ENCODE data around the gene MZT2A. TPM values are rescaled to one million over a fixed set of nuclear protein-coding genes. Genes with fewer than 3 reads are reported as not detected.
"Not testable (repeated sequence)": the region's sequence is repeated elsewhere in the genome, so short reads cannot be mapped to it uniquely, and the experiment has no call there.

MZT2A gene
- total and polyA plus RNA-seq, 2 experiments from 2014 or later, result 118 to 211 TPM

GRCh38 chr2:131511291-131511968 is 19.2 kb upstream of the MZT2A start:
- peak; percentile 66 for DNase-seq (ENCODE audit: low spot score)
- H3K79me2 ChIP-seq; H3K27ac ChIP-seq; H3K9me3 ChIP-seq (ENCODE audit: low read depth); H3K4me1 ChIP-seq (ENCODE audit: insufficient read depth); H2AFZ ChIP-seq; H3K27me3 ChIP-seq; H3K9me2 ChIP-seq (replicated peaks; ENCODE audit: insufficient read depth); H3K36me3 ChIP-seq (replicated peaks; ENCODE audit: insufficient read depth, low read depth); H4K20me1 ChIP-seq (ENCODE audit: insufficient read depth, poor library complexity, severe bottlenecking); H3K4me3 ChIP-seq; H3K4me2 ChIP-seq: not testable (repeated sequence)
- WGBS (ENCODE audit: low lambda C conversion rate, missing lambda C conversion rate), result 76% methylated on average over 15 of the region's 22 CpGs
- TF ChIP-seq CTCF (IDR thresholded peaks at IDR 0.05; ENCODE audit: poor library complexity), result peak; percentile 3

- Histone ChIP-seq H3K9me2 (replicated peaks; ENCODE audit: insufficient read depth) (no peaks in the 10 kb centered on the region), H3K4me2 (no peak overlapping the region), H3K79me2 (no peaks in the 10 kb centered on the region), H3K27me3 (no peaks in the 10 kb centered on the region), H3K9me3 (ENCODE audit: low read depth) (no peaks in the 10 kb centered on the region), H3K4me1 (ENCODE audit: insufficient read depth) (no peaks in the 10 kb centered on the region), H2AFZ (no peak overlapping the region), H3K27ac (no peak overlapping the region), H3K36me3 (replicated peaks; ENCODE audit: insufficient read depth, low read depth) (no peaks in the 10 kb centered on the region), H3K4me3 (no peak overlapping the region), H4K20me1 (ENCODE audit: insufficient read depth, poor library complexity, severe bottlenecking) (no peaks in the 10 kb centered on the region)
- WGBS (ENCODE audit: low lambda C conversion rate, missing lambda C conversion rate), result 88% methylated on average over 9 of the region's 9 CpGs
- TF ChIP-seq EZH2phosphoT487 (IDR thresholded peaks at IDR 0.05; ENCODE audit: low read depth, severe bottlenecking, unreplicated experiment), result no peak
- DNase-seq (ENCODE audit: low spot score), result no peak
Observed at GRCh38 chr2:131509615-131510014, 17.4 kb upstream of the MZT2A start.

GRCh38 chr2:131504082-131504750 is 12.0 kb upstream of the MZT2A start:
- H3K9me3 ChIP-seq (ENCODE audit: low read depth); H3K36me3 ChIP-seq (replicated peaks; ENCODE audit: insufficient read depth, low read depth); H3K4me2 ChIP-seq; H3K27me3 ChIP-seq; H3K79me2 ChIP-seq; H2AFZ ChIP-seq; H3K4me1 ChIP-seq (ENCODE audit: insufficient read depth); H3K4me3 ChIP-seq; H3K9me2 ChIP-seq (replicated peaks; ENCODE audit: insufficient read depth); DNase-seq (ENCODE audit: low spot score); H4K20me1 ChIP-seq (ENCODE audit: insufficient read depth, poor library complexity, severe bottlenecking); H3K27ac ChIP-seq: not testable (repeated sequence)
- WGBS (ENCODE audit: low lambda C conversion rate, missing lambda C conversion rate), result 97% methylated on average over 7 of the region's 7 CpGs

GRCh38 chr2:131503587-131503986 is 11.4 kb upstream of the MZT2A start:
- H4K20me1 ChIP-seq (ENCODE audit: insufficient read depth, poor library complexity, severe bottlenecking); H3K4me1 ChIP-seq (ENCODE audit: insufficient read depth); H3K4me3 ChIP-seq; H3K79me2 ChIP-seq; DNase-seq (ENCODE audit: low spot score); H3K4me2 ChIP-seq; H3K36me3 ChIP-seq (replicated peaks; ENCODE audit: insufficient read depth, low read depth); H3K27ac ChIP-seq; H3K9me3 ChIP-seq (ENCODE audit: low read depth); H2AFZ ChIP-seq; H3K9me2 ChIP-seq (replicated peaks; ENCODE audit: insufficient read depth); H3K27me3 ChIP-seq: not testable (repeated sequence)
- 99% methylated on average over 4 of the region's 4 CpGs for WGBS (ENCODE audit: low lambda C conversion rate, missing lambda C conversion rate)

GRCh38 chr2:131498321-131498973 is 6.2 kb upstream of the MZT2A start:
- not testable (repeated sequence) for H3K36me3 ChIP-seq (replicated peaks; ENCODE audit: insufficient read depth, low read depth); H3K9me2 ChIP-seq (replicated peaks; ENCODE audit: insufficient read depth); H3K4me1 ChIP-seq (ENCODE audit: insufficient read depth); H2AFZ ChIP-seq; H3K4me3 ChIP-seq; DNase-seq (ENCODE audit: low spot score); H3K27ac ChIP-seq; H4K20me1 ChIP-seq (ENCODE audit: insufficient read depth, poor library complexity, severe bottlenecking); H3K27me3 ChIP-seq; H3K9me3 ChIP-seq (ENCODE audit: low read depth); H3K4me2 ChIP-seq
- H3K79me2 ChIP-seq, result peaks cover 39% of the 10 kb centered on the region
- 75% methylated on average over 8 of the region's 8 CpGs for whole genome bisulfite sequencing (ENCODE audit: low lambda C conversion rate, missing lambda C conversion rate)

- H3K36me3 ChIP-seq (replicated peaks; ENCODE audit: insufficient read depth, low read depth); H3K27me3 ChIP-seq; H2AFZ ChIP-seq; H4K20me1 ChIP-seq (ENCODE audit: insufficient read depth, poor library complexity, severe bottlenecking); H3K9me2 ChIP-seq (replicated peaks; ENCODE audit: insufficient read depth); H3K9me3 ChIP-seq (ENCODE audit: low read depth); H3K4me1 ChIP-seq (ENCODE audit: insufficient read depth); H3K27ac ChIP-seq; H3K4me2 ChIP-seq; H3K4me3 ChIP-seq; DNase-seq (ENCODE audit: low spot score): not testable (repeated sequence)
- 100% methylated on average over 1 of the region's 1 CpG for WGBS (ENCODE audit: low lambda C conversion rate, missing lambda C conversion rate)
- H3K79me2 ChIP-seq, result peaks cover 50% of the 10 kb centered on the region
Observed at GRCh38 chr2:131495506-131495905, 3.3 kb upstream of the MZT2A start.

All from hepatocyte (in vitro differentiated cells).